Measurements from ENCODE around the gene TMEM213. TPM values are rescaled to one million over a fixed set of nuclear protein-coding genes. Genes with fewer than 3 reads are reported as not detected.

The TMEM213 gene, protein sequence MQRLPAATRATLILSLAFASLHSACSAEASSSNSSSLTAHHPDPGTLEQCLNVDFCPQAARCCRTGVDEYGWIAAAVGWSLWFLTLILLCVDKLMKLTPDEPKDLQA
- not detected in 2 replicates for total RNA-seq (2011; cell fraction: chromatin; rRNA removed; ENCODE audit: low replicate concordance)
- total RNA-seq (2011; cell fraction: nucleolus; rRNA removed) = not detected in 2 replicates
- not detected in 2 replicates for total RNA-seq (2011; cell fraction: nucleoplasm; rRNA removed)
- not detected in 2 replicates for total RNA-seq (2014; rRNA removed)
- total RNA-seq (2014; rRNA removed; fragmentation: Illumina TruSeq; extraction: Trizol) = not detected in 2 replicates
- not detected in 2 replicates for total RNA-seq (2015; rRNA removed; fragmentation: Illumina TruSeq; extraction: Trizol)
- total RNA-seq (2021) = not detected in 2 replicates
- polyA plus RNA-seq (2011; rRNA removed) = not detected in 2 replicates
- polyA plus RNA-seq (2011; cell fraction: cytosol; rRNA removed) = not detected in 2 replicates
- polyA plus RNA-seq (2011; cell fraction: nucleus; rRNA removed) = not detected in 2 replicates
- not detected in 2 replicates for polyA plus RNA-seq (2012)
- polyA plus RNA-seq (2014; fragmentation: Illumina TruSeq; extraction: Trizol) = not detected in 2 replicates
- polyA plus RNA-seq (2014; fragmentation: Nextera tagmentation; extraction: Ambion mirVana) = not detected
- polyA plus RNA-seq (2014; rRNA removed) = not detected in 2 replicates
- not detected in 2 replicates for polyA minus RNA-seq (2011; rRNA and poly(A)+ RNA removed)
- not detected in 2 replicates for polyA minus RNA-seq (2011; cell fraction: cytosol; rRNA and poly(A)+ RNA removed)
- polyA minus RNA-seq (2011; cell fraction: nucleus; rRNA and poly(A)+ RNA removed) = not detected in 2 replicates
- Bru-seq, nascent RNA = not detected
- not detected for BruChase-seq, experiment 1, labeled RNA remaining after a 2-hour chase
- not detected for BruChase-seq, experiment 2, labeled RNA remaining after a 6-hour chase
- long read RNA-seq, experiment 1 = 0 reads
- long read RNA-seq, experiment 2 = 0 reads
- long read RNA-seq, experiment 3 = 0 reads

DNA sequence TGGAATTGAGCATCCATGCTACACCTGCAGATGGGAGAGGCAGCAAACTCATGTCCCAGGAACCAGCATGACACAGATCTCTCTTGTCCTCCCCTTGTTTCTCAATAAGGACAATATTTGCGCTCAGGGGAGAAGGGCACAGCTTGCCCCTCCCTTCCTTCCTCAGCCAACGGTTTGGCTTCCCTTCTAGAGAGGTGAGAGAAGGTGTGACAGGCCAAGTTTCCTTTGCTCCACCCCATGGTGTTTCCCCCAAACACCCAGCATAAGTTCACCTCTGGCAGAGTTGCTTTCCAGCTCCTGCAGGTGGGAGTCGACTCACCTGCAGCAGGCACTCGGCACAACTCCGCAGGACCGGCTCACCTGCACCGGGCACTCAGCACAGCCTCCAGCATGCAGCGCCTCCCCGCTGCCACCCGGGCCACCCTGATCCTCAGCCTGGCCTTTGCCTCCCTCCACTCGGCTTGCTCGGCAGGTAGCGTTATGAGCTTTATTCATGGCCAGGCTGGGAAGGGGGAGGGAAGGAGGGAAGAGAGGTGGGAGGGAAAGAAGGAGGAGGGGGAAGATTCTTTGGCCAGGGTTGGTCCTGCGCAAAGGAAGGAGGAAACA lies at the start of gene TMEM213, which contains the start of gene ATP6V0A4:
Gene TMEM213 (plus strand): TSS at position 280 of the 606 bp plus-strand sequence. CDS start 111 bp downstream, at position 391.
Gene ATP6V0A4 (minus strand): TSS at position 482 of the 606 bp plus-strand sequence. CDS start 26,949 bp downstream, outside the sequence.
- Histone ChIP-seq H2AFZ (ENCODE audit: low read depth, low read length) (no peak within 1 kb of the TSS), H4K20me1 (replicated peaks; ENCODE audit: control insufficient read depth, insufficient read depth, low read length) (no peaks in the 10 kb centered on the region), H3K9ac (ENCODE audit: insufficient read depth in 1 of 2, low read depth in 2 of 2, low read length in 2 of 2) (no peak within 1 kb of the TSS; a peak in 1 of 4 replicates), H3K27me3 (ENCODE audit: control insufficient read depth in 2 of 2, insufficient read depth in 2 of 2, low read length in 2 of 2) (peaks cover 37 to 59% of the 10 kb centered on the region in 2 experiments), H3K9me3 (replicated peaks; ENCODE audit: control insufficient read depth, insufficient read depth, low read depth, low read length) (no peaks in the 10 kb centered on the region), H3K4me3 (no peak within 1 kb of the TSS), H3K79me2 (ENCODE audit: control insufficient read depth, insufficient read depth, low read length) (no peaks in the 10 kb centered on the region), H3K9me1 (ENCODE audit: control insufficient read depth, insufficient read depth, low read length) (no peaks in the 10 kb centered on the region), H3K27ac (ENCODE audit: extremely low read depth, low read depth, low read length) (no peak within 1 kb of the TSS), H3K36me3 (ENCODE audit: control insufficient read depth, insufficient read depth, low read length) (no peaks in the 10 kb centered on the region), H3K4me1 (replicated peaks in 1 of 2; ENCODE audit: control insufficient read depth in 2 of 2, insufficient read depth in 2 of 2, low read length in 2 of 2) (no peaks in the 10 kb centered on the region), H3K4me2 (ENCODE audit: insufficient read depth, low read length) (no peak within 1 kb of the TSS)
- DNase-seq (ENCODE audit: extremely low read depth in 1 of 4, low spot score in 3 of 4) (no peak), ATAC-seq (no peak), FAIRE-seq (no peak)
- no TSS peak for BruUV-seq (replicated peaks)
- under 1% methylated on average over 14 of the region's 14 CpGs for WGBS (ENCODE audit: insufficient coverage, low coverage, missing lambda C conversion rate)
- ChIA-PET CTCF (ENCODE audit: low intra/inter-chr PET ratio) (no interaction called here), POLR2A (no interaction called here)
- in situ Hi-C loops (cut with MboI) = no loop called here
- intact Hi-C loops (cut with micrococcal nuclease) = no loop called here
- TF ChIP-seq, protein P1, sequence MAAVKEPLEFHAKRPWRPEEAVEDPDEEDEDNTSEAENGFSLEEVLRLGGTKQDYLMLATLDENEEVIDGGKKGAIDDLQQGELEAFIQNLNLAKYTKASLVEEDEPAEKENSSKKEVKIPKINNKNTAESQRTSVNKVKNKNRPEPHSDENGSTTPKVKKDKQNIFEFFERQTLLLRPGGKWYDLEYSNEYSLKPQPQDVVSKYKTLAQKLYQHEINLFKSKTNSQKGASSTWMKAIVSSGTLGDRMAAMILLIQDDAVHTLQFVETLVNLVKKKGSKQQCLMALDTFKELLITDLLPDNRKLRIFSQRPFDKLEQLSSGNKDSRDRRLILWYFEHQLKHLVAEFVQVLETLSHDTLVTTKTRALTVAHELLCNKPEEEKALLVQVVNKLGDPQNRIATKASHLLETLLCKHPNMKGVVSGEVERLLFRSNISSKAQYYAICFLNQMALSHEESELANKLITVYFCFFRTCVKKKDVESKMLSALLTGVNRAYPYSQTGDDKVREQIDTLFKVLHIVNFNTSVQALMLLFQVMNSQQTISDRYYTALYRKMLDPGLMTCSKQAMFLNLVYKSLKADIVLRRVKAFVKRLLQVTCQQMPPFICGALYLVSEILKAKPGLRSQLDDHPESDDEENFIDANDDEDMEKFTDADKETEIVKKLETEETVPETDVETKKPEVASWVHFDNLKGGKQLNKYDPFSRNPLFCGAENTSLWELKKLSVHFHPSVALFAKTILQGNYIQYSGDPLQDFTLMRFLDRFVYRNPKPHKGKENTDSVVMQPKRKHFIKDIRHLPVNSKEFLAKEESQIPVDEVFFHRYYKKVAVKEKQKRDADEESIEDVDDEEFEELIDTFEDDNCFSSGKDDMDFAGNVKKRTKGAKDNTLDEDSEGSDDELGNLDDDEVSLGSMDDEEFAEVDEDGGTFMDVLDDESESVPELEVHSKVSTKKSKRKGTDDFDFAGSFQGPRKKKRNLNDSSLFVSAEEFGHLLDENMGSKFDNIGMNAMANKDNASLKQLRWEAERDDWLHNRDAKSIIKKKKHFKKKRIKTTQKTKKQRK (IDR thresholded peaks at IDR 0.05; ENCODE audit: borderline replicate concordance, low read depth, low read length) = no peak
